ENCODE results near the gene GET4. TPM values are rescaled to one million over a fixed set of nuclear protein-coding genes. Genes with fewer than 3 reads are reported as not detected.

The GET4 gene
- total RNA-seq, 1 experiment from 2014 or later: 96.7 TPM

DNA sequence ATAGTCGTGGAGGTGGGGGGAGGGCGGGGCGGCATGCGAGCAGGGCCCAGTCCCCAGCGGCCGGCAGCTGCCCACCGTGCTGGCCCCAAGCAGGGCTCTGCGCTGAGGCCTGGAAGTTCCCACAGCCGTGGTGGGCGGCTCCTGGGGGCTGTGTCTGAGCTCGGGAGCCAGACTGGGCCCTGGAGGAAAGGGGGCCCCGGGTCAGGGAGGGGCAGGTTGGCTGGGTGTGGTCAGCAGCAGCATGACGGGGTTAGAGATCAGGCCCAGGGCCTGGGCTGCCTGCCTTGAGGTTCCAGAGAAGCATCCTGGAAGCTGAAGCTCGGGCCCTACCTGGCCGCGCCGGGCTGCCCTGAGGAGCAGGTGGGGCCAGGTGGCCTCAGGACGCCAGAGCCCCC, 22.1 kb downstream of the GET4 start:
- Histone ChIP-seq H3K79me2 (ENCODE audit: low read length) (no peaks in the 10 kb centered on the region), H3K27ac (ENCODE audit: low read length) (no peak overlapping the region), H2AFZ (ENCODE audit: low read length) (no peak overlapping the region), H3K4me3 (ENCODE audit: low read length) (no peak overlapping the region), H4K20me1 (ENCODE audit: low read length) (no peaks in the 10 kb centered on the region), H3K36me3 (ENCODE audit: low read depth, low read length) (no peaks in the 10 kb centered on the region; the same call in 1 of the 2 replicates), H3K9me2 (replicated peaks; ENCODE audit: low read length) (no peaks in the 10 kb centered on the region), H3F3A (ENCODE audit: low read length, unreplicated experiment) (no peaks in the 10 kb centered on the region), H3K27me3 (ENCODE audit: low read length) (no peaks in the 10 kb centered on the region), H3K4me1 (ENCODE audit: insufficient read depth, low read length) (no peaks in the 10 kb centered on the region; the same call in 1 of the 2 replicates), H3K9ac (ENCODE audit: low read length) (no peak overlapping the region), H3K4me2 (ENCODE audit: low read length) (no peak overlapping the region), H3K9me3 (ENCODE audit: low read length) (no peaks in the 10 kb centered on the region)
- ChIA-PET CTCF (no interaction called here), POLR2A (ENCODE audit: unreplicated experiment) (no interaction called here)
- intact Hi-C loops (cut with micrococcal nuclease): no loop called here
- BruUV-seq (replicated peaks): no TSS peak
- ATAC-seq (no peak), DNase-seq (no peak)
- TF ChIP-seq, protein P1, sequence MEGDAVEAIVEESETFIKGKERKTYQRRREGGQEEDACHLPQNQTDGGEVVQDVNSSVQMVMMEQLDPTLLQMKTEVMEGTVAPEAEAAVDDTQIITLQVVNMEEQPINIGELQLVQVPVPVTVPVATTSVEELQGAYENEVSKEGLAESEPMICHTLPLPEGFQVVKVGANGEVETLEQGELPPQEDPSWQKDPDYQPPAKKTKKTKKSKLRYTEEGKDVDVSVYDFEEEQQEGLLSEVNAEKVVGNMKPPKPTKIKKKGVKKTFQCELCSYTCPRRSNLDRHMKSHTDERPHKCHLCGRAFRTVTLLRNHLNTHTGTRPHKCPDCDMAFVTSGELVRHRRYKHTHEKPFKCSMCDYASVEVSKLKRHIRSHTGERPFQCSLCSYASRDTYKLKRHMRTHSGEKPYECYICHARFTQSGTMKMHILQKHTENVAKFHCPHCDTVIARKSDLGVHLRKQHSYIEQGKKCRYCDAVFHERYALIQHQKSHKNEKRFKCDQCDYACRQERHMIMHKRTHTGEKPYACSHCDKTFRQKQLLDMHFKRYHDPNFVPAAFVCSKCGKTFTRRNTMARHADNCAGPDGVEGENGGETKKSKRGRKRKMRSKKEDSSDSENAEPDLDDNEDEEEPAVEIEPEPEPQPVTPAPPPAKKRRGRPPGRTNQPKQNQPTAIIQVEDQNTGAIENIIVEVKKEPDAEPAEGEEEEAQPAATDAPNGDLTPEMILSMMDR (conservative IDR thresholded peaks at IDR 0.05; ENCODE audit: low read depth, low read length): no peak
- TF ChIP-seq EZH2phosphoT487 (IDR thresholded peaks at IDR 0.05; ENCODE audit: borderline replicate concordance, low read length): no peak
- TF ChIP-seq EZH2 (IDR thresholded peaks at IDR 0.05; ENCODE audit: low read length, unreplicated experiment): no peak

DNA sequence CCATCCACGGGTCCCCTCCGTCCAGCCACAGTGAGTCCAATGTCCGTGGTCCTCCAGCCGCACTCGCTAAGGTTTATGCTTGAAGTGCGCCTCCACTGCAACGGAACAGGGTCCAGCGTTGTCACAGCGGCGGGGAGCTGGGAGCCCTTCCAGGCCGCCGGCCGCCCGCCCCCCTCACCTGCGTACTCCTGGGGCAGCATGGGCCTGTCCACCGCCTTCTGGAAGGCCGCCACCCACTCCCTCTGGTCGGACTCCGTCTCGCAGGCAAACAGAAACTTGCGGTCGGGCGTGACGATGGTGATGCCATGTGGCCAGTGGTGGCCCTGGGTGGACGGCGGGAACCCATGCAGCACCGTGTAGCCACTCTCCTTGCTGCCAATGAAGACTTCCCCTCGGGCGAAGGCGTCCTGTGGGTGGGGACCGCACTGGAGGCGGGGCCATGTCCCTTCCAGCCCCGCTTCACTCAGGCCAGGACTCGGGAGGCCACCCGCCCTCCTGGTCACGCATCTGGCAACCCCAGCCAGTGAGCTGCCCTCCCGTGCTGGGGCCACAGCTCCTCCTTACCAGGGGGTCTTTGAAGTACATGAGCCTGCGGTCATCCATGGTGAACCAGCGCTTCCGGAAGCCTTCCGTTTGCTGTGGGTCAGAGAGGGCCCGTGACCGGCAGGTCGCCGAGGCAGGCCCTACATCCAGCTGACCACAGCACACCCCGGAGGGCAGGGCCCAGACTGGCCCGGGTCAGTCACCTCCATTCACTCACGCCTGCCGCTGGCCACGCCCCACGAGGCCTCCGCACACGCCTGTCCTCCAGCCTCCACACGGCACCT, 22.7 kb downstream of the GET4 start:
- Histone ChIP-seq H3K9me2 (replicated peaks; ENCODE audit: low read length) (no peaks in the 10 kb centered on the region), H3K27me3 (ENCODE audit: low read length) (no peaks in the 10 kb centered on the region), H3K4me3 (ENCODE audit: low read length) (no peak overlapping the region), H3K27ac (ENCODE audit: low read length) (no peak overlapping the region), H3K9ac (ENCODE audit: low read length) (no peak overlapping the region), H2AFZ (ENCODE audit: low read length) (no peak overlapping the region), H3K36me3 (ENCODE audit: low read depth, low read length) (no peaks in the 10 kb centered on the region; the same call in 1 of the 2 replicates), H4K20me1 (ENCODE audit: low read length) (no peaks in the 10 kb centered on the region), H3K9me3 (ENCODE audit: low read length) (no peaks in the 10 kb centered on the region), H3K4me1 (ENCODE audit: insufficient read depth, low read length) (no peaks in the 10 kb centered on the region; the same call in 1 of the 2 replicates), H3F3A (ENCODE audit: low read length, unreplicated experiment) (no peaks in the 10 kb centered on the region), H3K79me2 (ENCODE audit: low read length) (no peaks in the 10 kb centered on the region), H3K4me2 (ENCODE audit: low read length) (no peak overlapping the region)
- no TSS peak for BruUV-seq (replicated peaks)
- DNase-seq (no peak), ATAC-seq (no peak)
- ChIA-PET POLR2A (ENCODE audit: unreplicated experiment) (no interaction called here), CTCF (no interaction called here)
- intact Hi-C loops (cut with micrococcal nuclease): no loop called here
- TF ChIP-seq EZH2phosphoT487 (IDR thresholded peaks at IDR 0.05; ENCODE audit: borderline replicate concordance, low read length): no peak
- no peak for TF ChIP-seq EZH2 (IDR thresholded peaks at IDR 0.05; ENCODE audit: low read length, unreplicated experiment)
- TF ChIP-seq, protein P1 (conservative IDR thresholded peaks at IDR 0.05; ENCODE audit: low read depth, low read length): no peak

DNA sequence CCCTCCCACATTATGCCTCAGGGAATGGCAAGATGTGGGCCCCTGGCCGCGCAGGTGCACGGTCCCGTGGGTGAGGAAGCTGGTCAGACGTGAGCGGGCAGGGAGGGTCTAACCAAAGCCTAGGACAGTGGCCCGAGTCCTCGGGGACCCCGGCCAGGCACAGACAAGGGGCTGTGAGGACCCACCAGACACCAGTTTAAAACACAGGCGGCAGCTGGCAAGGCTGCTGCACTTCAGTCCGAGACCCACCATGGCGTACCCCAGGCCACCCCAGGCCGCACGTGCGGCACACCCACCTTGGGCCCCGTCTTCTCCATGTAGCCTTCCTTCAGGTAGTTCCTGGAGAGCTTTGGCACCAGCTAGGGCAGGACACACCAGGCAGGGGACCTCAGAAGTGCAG, 23.5 kb downstream of the GET4 start:
- DNase-seq (no peak), ATAC-seq (no peak)
- ChIA-PET POLR2A (ENCODE audit: unreplicated experiment) (no interaction called here), CTCF (no interaction called here)
- H3K79me2 ChIP-seq (ENCODE audit: low read length): no peaks in the 10 kb centered on the region
- H2AFZ ChIP-seq (ENCODE audit: low read length): no peak overlapping the region
- peaks cover 4% of the 10 kb centered on the region; the same call in 1 of the 2 replicates for H3K4me1 ChIP-seq (ENCODE audit: insufficient read depth, low read length)
- intact Hi-C loops (cut with micrococcal nuclease): no loop called here
- no peak overlapping the region for H3K9ac ChIP-seq (ENCODE audit: low read length)
- no peak overlapping the region for H3K4me2 ChIP-seq (ENCODE audit: low read length)
- H3K4me3 ChIP-seq (ENCODE audit: low read length): no peak overlapping the region
- BruUV-seq (replicated peaks): no TSS peak
- H4K20me1 ChIP-seq (ENCODE audit: low read length): no peaks in the 10 kb centered on the region
- H3F3A ChIP-seq (ENCODE audit: low read length, unreplicated experiment): no peaks in the 10 kb centered on the region
- H3K9me3 ChIP-seq (ENCODE audit: low read length): no peaks in the 10 kb centered on the region
- no peak for TF ChIP-seq EZH2phosphoT487 (IDR thresholded peaks at IDR 0.05; ENCODE audit: borderline replicate concordance, low read length)
- TF ChIP-seq, protein P1 (conservative IDR thresholded peaks at IDR 0.05; ENCODE audit: low read depth, low read length): no peak
- no peak for TF ChIP-seq EZH2 (IDR thresholded peaks at IDR 0.05; ENCODE audit: low read length, unreplicated experiment)
- H3K27me3 ChIP-seq (ENCODE audit: low read length): no peaks in the 10 kb centered on the region
- H3K36me3 ChIP-seq (ENCODE audit: low read depth, low read length): no peaks in the 10 kb centered on the region; the same call in 1 of the 2 replicates
- H3K27ac ChIP-seq (ENCODE audit: low read length): no peak overlapping the region
- no peaks in the 10 kb centered on the region for H3K9me2 ChIP-seq (replicated peaks; ENCODE audit: low read length)
